Gastroesophageal sphincter (tissue), 3 donors: Measurements from ENCODE around the gene CYBRD1.

Experiments used
- EP300 ChIP-seq: sonication (generic); formaldehyde crosslinking; IDR thresholded peaks from one replicate; pipeline ENCODE4 v1.6.1; 2017; ENCODE audit warnings: antibody characterized with exemption, mild to moderate bottlenecking
- POLR2A ChIP-seq, 2 donors: fragments of 450-650 bp; IDR thresholded peaks; one replicate each; pipeline ENCODE4 v1.6.1; 2017; ENCODE audit warnings: antibody characterized with exemption in 2 of 2, mild to moderate bottlenecking in 2 of 2, moderate library complexity in 1 of 2
- POLR2AphosphoS5 ChIP-seq: sonication (generic); formaldehyde crosslinking; IDR thresholded peaks from one replicate; pipeline ENCODE4 v1.6.1; 2017; ENCODE audit warnings: antibody characterized with exemption
- TF ChIP-seq, protein P1 (sequence below), 4 experiments: fragments of 200-600 bp in 2 of 4; fragments of 450-650 bp in 2 of 4; sonication (generic) in 1 of 4; IDR thresholded peaks; one replicate each; pipeline ENCODE4 v1.5.1; 2017 to 2019; ENCODE audit warnings: antibody characterized with exemption in 4 of 4, mild to moderate bottlenecking in 2 of 4, moderate library complexity in 2 of 4

DNA sequence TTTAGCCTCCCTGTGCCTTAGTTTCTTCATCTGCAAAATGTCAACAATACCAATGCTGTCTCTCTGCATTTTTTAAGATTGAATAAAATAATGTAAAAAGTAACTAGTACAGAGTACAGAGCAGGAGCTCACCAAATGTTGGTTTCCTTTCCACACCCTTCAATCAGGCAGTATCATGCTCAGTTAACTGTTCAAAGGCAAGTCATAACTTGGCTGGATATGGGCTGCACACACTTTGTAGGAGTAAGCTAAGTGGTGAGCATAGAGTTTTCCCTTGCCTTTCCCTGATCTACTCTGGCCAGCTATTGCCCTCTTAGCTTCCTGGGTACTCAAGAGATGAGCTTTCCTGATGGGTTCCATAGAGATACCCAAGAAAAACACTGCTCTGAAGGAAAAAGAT is 77.9 kb downstream of the CYBRD1 start:
- TF ChIP-seq, protein P1, sequence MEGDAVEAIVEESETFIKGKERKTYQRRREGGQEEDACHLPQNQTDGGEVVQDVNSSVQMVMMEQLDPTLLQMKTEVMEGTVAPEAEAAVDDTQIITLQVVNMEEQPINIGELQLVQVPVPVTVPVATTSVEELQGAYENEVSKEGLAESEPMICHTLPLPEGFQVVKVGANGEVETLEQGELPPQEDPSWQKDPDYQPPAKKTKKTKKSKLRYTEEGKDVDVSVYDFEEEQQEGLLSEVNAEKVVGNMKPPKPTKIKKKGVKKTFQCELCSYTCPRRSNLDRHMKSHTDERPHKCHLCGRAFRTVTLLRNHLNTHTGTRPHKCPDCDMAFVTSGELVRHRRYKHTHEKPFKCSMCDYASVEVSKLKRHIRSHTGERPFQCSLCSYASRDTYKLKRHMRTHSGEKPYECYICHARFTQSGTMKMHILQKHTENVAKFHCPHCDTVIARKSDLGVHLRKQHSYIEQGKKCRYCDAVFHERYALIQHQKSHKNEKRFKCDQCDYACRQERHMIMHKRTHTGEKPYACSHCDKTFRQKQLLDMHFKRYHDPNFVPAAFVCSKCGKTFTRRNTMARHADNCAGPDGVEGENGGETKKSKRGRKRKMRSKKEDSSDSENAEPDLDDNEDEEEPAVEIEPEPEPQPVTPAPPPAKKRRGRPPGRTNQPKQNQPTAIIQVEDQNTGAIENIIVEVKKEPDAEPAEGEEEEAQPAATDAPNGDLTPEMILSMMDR (IDR thresholded peaks at IDR 0.05), result no peak
- TF ChIP-seq EP300 (no peak), POLR2A (IDR thresholded peaks at IDR 0.05) (no peak), POLR2AphosphoS5 (no peak)
